GM12874 (cell line): ENCODE measurements around the gene SKP1.

ENCODE experiments used
- TF ChIP-seq, protein P1 (sequence below): IDR thresholded peaks from 2 replicates; pipeline ENCODE4 v1.5.1; 2011; ENCODE audit warnings: low read depth, mild to moderate bottlenecking, control low read depth, low read length, moderate library complexity; ENCODE audit not compliant: insufficient read depth

Gene SKP1

DNA sequence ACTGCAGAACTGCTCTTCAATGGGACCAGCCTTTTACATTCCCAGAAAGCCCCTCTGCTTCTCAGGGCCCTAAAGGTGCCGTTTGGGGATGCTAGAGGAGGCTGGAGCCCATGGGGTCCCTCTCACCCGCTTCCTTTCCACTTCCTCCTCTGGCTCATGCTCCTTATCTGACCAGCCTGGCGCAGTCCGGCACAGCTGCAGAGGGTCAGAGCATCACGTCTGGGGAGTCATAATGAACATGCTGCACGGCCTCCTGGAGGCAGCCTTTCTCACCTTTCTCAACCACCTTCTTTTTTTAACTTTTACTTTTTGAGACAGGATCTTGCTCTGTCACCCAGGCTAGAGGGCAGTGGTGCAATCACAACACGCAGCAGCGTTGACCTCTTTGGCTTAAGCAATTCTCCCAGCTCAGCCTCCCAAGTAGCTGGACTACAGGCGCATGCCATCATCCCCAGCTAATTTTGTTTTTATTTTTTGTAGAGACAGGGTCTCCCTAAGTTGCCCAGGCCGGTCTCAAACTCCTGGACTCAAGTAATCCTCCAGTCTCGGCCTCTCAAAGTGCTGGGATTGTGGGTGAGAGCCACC is 77.4 kb downstream of the SKP1 start:
- TF ChIP-seq, protein P1, sequence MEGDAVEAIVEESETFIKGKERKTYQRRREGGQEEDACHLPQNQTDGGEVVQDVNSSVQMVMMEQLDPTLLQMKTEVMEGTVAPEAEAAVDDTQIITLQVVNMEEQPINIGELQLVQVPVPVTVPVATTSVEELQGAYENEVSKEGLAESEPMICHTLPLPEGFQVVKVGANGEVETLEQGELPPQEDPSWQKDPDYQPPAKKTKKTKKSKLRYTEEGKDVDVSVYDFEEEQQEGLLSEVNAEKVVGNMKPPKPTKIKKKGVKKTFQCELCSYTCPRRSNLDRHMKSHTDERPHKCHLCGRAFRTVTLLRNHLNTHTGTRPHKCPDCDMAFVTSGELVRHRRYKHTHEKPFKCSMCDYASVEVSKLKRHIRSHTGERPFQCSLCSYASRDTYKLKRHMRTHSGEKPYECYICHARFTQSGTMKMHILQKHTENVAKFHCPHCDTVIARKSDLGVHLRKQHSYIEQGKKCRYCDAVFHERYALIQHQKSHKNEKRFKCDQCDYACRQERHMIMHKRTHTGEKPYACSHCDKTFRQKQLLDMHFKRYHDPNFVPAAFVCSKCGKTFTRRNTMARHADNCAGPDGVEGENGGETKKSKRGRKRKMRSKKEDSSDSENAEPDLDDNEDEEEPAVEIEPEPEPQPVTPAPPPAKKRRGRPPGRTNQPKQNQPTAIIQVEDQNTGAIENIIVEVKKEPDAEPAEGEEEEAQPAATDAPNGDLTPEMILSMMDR = no peak
